ENCODE measurements around the gene PRKCA.

DNA sequence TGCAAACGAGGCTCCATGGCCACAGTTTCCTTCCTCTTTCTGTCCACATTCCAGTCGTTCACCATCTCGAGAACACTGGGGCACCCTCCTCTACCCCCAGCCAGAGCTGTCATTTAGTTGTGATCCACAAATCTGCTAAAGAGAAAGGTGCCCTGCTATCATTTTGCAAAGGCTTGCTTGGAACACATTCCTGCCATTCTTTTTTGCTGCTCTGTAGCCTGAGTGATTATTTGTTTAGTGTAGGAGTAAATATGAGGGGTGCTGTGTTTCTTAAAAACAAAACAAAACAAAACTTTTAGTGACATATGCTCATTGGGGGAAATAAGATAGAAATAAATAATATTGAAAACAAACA lies 166.7 kb downstream of the PRKCA start:
- TF ChIP-seq, protein P1, sequence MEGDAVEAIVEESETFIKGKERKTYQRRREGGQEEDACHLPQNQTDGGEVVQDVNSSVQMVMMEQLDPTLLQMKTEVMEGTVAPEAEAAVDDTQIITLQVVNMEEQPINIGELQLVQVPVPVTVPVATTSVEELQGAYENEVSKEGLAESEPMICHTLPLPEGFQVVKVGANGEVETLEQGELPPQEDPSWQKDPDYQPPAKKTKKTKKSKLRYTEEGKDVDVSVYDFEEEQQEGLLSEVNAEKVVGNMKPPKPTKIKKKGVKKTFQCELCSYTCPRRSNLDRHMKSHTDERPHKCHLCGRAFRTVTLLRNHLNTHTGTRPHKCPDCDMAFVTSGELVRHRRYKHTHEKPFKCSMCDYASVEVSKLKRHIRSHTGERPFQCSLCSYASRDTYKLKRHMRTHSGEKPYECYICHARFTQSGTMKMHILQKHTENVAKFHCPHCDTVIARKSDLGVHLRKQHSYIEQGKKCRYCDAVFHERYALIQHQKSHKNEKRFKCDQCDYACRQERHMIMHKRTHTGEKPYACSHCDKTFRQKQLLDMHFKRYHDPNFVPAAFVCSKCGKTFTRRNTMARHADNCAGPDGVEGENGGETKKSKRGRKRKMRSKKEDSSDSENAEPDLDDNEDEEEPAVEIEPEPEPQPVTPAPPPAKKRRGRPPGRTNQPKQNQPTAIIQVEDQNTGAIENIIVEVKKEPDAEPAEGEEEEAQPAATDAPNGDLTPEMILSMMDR (IDR thresholded peaks at IDR 0.05): no peak
- no peak for TF ChIP-seq FOXJ3 (CRISPR knock-in tag; IDR thresholded peaks at IDR 0.05; ENCODE audit: borderline replicate concordance)
- TF ChIP-seq, protein P2, sequence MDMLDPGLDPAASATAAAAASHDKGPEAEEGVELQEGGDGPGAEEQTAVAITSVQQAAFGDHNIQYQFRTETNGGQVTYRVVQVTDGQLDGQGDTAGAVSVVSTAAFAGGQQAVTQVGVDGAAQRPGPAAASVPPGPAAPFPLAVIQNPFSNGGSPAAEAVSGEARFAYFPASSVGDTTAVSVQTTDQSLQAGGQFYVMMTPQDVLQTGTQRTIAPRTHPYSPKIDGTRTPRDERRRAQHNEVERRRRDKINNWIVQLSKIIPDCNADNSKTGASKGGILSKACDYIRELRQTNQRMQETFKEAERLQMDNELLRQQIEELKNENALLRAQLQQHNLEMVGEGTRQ (CRISPR knock-in tag; IDR thresholded peaks at IDR 0.05): no peak
- TF ChIP-seq, protein P3, sequence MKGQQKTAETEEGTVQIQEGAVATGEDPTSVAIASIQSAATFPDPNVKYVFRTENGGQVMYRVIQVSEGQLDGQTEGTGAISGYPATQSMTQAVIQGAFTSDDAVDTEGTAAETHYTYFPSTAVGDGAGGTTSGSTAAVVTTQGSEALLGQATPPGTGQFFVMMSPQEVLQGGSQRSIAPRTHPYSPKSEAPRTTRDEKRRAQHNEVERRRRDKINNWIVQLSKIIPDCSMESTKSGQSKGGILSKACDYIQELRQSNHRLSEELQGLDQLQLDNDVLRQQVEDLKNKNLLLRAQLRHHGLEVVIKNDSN (CRISPR knock-in tag; IDR thresholded peaks at IDR 0.05): no peak
- TF ChIP-seq, protein P4, sequence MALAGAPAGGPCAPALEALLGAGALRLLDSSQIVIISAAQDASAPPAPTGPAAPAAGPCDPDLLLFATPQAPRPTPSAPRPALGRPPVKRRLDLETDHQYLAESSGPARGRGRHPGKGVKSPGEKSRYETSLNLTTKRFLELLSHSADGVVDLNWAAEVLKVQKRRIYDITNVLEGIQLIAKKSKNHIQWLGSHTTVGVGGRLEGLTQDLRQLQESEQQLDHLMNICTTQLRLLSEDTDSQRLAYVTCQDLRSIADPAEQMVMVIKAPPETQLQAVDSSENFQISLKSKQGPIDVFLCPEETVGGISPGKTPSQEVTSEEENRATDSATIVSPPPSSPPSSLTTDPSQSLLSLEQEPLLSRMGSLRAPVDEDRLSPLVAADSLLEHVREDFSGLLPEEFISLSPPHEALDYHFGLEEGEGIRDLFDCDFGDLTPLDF (CRISPR knock-in tag; IDR thresholded peaks at IDR 0.05): no peak
- TF ChIP-seq NR3C1 (CRISPR knock-in tag; conservative IDR thresholded peaks at IDR 0.05; ENCODE audit: low read depth): no peak
- TF ChIP-seq, protein P5, sequence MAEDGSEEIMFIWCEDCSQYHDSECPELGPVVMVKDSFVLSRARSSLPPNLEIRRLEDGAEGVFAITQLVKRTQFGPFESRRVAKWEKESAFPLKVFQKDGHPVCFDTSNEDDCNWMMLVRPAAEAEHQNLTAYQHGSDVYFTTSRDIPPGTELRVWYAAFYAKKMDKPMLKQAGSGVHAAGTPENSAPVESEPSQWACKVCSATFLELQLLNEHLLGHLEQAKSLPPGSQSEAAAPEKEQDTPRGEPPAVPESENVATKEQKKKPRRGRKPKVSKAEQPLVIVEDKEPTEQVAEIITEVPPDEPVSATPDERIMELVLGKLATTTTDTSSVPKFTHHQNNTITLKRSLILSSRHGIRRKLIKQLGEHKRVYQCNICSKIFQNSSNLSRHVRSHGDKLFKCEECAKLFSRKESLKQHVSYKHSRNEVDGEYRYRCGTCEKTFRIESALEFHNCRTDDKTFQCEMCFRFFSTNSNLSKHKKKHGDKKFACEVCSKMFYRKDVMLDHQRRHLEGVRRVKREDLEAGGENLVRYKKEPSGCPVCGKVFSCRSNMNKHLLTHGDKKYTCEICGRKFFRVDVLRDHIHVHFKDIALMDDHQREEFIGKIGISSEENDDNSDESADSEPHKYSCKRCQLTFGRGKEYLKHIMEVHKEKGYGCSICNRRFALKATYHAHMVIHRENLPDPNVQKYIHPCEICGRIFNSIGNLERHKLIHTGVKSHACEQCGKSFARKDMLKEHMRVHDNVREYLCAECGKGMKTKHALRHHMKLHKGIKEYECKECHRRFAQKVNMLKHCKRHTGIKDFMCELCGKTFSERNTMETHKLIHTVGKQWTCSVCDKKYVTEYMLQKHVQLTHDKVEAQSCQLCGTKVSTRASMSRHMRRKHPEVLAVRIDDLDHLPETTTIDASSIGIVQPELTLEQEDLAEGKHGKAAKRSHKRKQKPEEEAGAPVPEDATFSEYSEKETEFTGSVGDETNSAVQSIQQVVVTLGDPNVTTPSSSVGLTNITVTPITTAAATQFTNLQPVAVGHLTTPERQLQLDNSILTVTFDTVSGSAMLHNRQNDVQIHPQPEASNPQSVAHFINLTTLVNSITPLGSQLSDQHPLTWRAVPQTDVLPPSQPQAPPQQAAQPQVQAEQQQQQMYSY (CRISPR knock-in tag; IDR thresholded peaks at IDR 0.05): no peak
- no peak for TF ChIP-seq PRRX2 (CRISPR knock-in tag; IDR thresholded peaks at IDR 0.05)
- no peak for TF ChIP-seq NFE2L1 (CRISPR knock-in tag; IDR thresholded peaks at IDR 0.05)

Measured in WTC11 (cell line).